K562 (cell line): Measurements from ENCODE around the gene RBFOX1. TPM values are rescaled to one million over a fixed set of nuclear protein-coding genes. Genes with fewer than 3 reads are reported as not detected.

Source experiments
- ATAC-seq: fragments of 200-7000 bp; cut with Tn5 transposase; 3 replicates; pipeline ENCODE4 v1.9.1; 2020; ENCODE audit warnings: moderate library complexity
- BruUV-seq: library from RNA; stranded (reverse); fragments of 400-500 nt; replicated peaks from 2 replicates; lab custom pipeline; 2021; lab: Mats Ljungman, UMichigan
- CTCF ChIA-PET: fragments of 300-600 bp; formaldehyde crosslinking; extraction: SDS; loops from one replicate; lab custom pipeline; 2021; ENCODE audit warnings: low intra/inter-chr PET ratio; lab: Yijun Ruan, JAX
- POLR2A ChIA-PET: fragments of 300-600, 350-650 bp; sonication (Branson Sonifier 250); formaldehyde crosslinking; extraction: SDS; loops from one replicate; lab custom pipeline; 2021; ENCODE audit warnings: antibody characterized with exemption, inconsistent platforms; lab: Yijun Ruan, JAX
- DNase-seq, 4 experiments: peaks; one replicate each; pipeline versions ENCODE4 v3.0.0 to v3.0.0-alpha.2; 2011 to 2018; ENCODE audit warnings: low spot score in 3 of 4, mixed read lengths in 3 of 4; ENCODE audit errors: extremely low read depth in 1 of 4
- FAIRE-seq: peaks from 2 replicates; lab custom pipeline; 2011; peaks lifted over from hg19 to GRCh38; lab: Jason Lieb, UNC
- H2AFZ ChIP-seq: 2 replicates; pipeline ENCODE4 v1.6.0; 2011; ENCODE audit warnings: low read depth, low read length, control low read depth, inconsistent platforms
- H3K27ac ChIP-seq: fragments of 200-600 bp; 3 replicates; pipeline ENCODE4 v1.8.0; 2011; ENCODE audit warnings: low read depth, mild to moderate bottlenecking, control low read depth, inconsistent platforms, low read length, moderate library complexity, mixed read lengths; ENCODE audit errors: extremely low read depth
- H3K27me3 ChIP-seq, 2 experiments: fragments of 300-600 bp in 1 of 2; 2 replicates in 1 of 2; 3 replicates in 1 of 2; pipeline versions ENCODE4 v1.6.0 to v1.8.0; 2011; ENCODE audit warnings: inconsistent platforms in 2 of 2, low read length in 2 of 2, mild to moderate bottlenecking in 1 of 2, mixed read lengths in 1 of 2, moderate library complexity in 1 of 2; ENCODE audit not compliant: control insufficient read depth in 2 of 2, insufficient read depth in 2 of 2
- H3K36me3 ChIP-seq: fragments of 300-600 bp; 3 replicates; pipeline ENCODE4 v1.8.0; 2011; ENCODE audit warnings: mild to moderate bottlenecking, low read length, inconsistent platforms; ENCODE audit not compliant: control insufficient read depth, insufficient read depth
- H3K4me1 ChIP-seq, 2 experiments: fragments of 200-600 bp in 1 of 2; replicated peaks in 1 of 2; 2 replicates in 1 of 2; 3 replicates in 1 of 2; pipeline versions ENCODE4 v1.5.1 to v1.8.0; 2011; ENCODE audit warnings: inconsistent platforms in 2 of 2, low read length in 2 of 2, mild to moderate bottlenecking in 1 of 2, mixed read lengths in 1 of 2, moderate library complexity in 1 of 2; ENCODE audit not compliant: control insufficient read depth in 2 of 2, insufficient read depth in 2 of 2
- H3K4me2 ChIP-seq: 2 replicates; pipeline ENCODE4 v1.6.1; 2011; ENCODE audit warnings: low read length, control low read depth, inconsistent platforms, mixed read lengths; ENCODE audit not compliant: insufficient read depth
- H3K4me3 ChIP-seq: fragments of 200-600 bp; sonication (generic), shearing (Covaris generic); 2 replicates; pipeline ENCODE4 v1.5.1; 2016; ENCODE audit warnings: control low read depth, inconsistent platforms
- H3K79me2 ChIP-seq: fragments of 200-600 bp; 3 replicates; pipeline ENCODE4 v1.8.0; 2011; ENCODE audit warnings: low read length, inconsistent platforms; ENCODE audit not compliant: control insufficient read depth, insufficient read depth
- H3K9ac ChIP-seq, 2 experiments: 2 replicates each; pipeline versions ENCODE4 v1.6.0 to v1.6.1; 2011; ENCODE audit warnings: low read depth in 2 of 2, low read length in 2 of 2, control low read depth in 1 of 2, inconsistent platforms in 1 of 2, mild to moderate bottlenecking in 1 of 2, mixed read lengths in 1 of 2; ENCODE audit not compliant: insufficient read depth in 1 of 2
- H3K9me1 ChIP-seq: one replicate; pipeline ENCODE4 v1.6.0; 2011; ENCODE audit warnings: inconsistent platforms, mild to moderate bottlenecking, low read length, moderate library complexity; ENCODE audit not compliant: control insufficient read depth, insufficient read depth
- H3K9me3 ChIP-seq: replicated peaks from 2 replicates; pipeline ENCODE4 v1.5.1; 2011; ENCODE audit warnings: low read depth, low read length, inconsistent platforms; ENCODE audit not compliant: control insufficient read depth, insufficient read depth
- H4K20me1 ChIP-seq: replicated peaks from 2 replicates; pipeline ENCODE4 v1.6.1; 2011; ENCODE audit warnings: low read length, inconsistent platforms, mixed read lengths; ENCODE audit not compliant: control insufficient read depth, insufficient read depth
- CXXC5 ChIP-seq: fragments of 250-450 bp; sonication (Bioruptor Pico); IDR thresholded peaks from 2 replicates; pipeline ENCODE4 v1.8.0; 2022; ENCODE audit warnings: inconsistent platforms, mild to moderate bottlenecking, moderate library complexity
- KHSRP ChIP-seq: fragments of 450-650 bp; IDR thresholded peaks from 2 replicates; pipeline ENCODE4 v1.6.1; 2017
- MXD1 ChIP-seq: fragments of 250-450 bp; sonication (Bioruptor Pico); IDR thresholded peaks from 2 replicates; pipeline ENCODE4 v1.8.0; 2021; ENCODE audit warnings: borderline replicate concordance, mild to moderate bottlenecking, moderate library complexity; ENCODE audit not compliant: poor library complexity, severe bottlenecking
- PCBP1 ChIP-seq: fragments of 200-400 bp; formaldehyde crosslinking; IDR thresholded peaks from 2 replicates; pipeline ENCODE4 v1.6.1; 2018; ENCODE audit warnings: mild to moderate bottlenecking, low read depth, low read length; ENCODE audit not compliant: poor library complexity, severe bottlenecking
- PHF20 ChIP-seq: fragments of 450-650 bp; IDR thresholded peaks from 2 replicates; pipeline ENCODE4 v1.6.1; 2018; ENCODE audit not compliant: partially characterized antibody
- POLR3A ChIP-seq: IDR thresholded peaks from 2 replicates; pipeline ENCODE4 v1.6.1; 2011; ENCODE audit warnings: borderline replicate concordance, mild to moderate bottlenecking, moderate library complexity; ENCODE audit not compliant: insufficient read length, insufficient read depth; ENCODE audit errors: extremely low read depth
- TARDBP ChIP-seq: fragments of 450-650 bp; IDR thresholded peaks from 2 replicates; pipeline ENCODE4 v1.6.1; 2016
- ZBTB12 ChIP-seq: fragments of 250-450 bp; sonication (Bioruptor Pico); IDR thresholded peaks from 2 replicates; pipeline ENCODE4 v1.4.0; 2020
- ZEB2 ChIP-seq: fragments of 450-650 bp; IDR thresholded peaks from 2 replicates; pipeline ENCODE4 v1.6.1; 2016
- ZFPM2 ChIP-seq: fragments of 250-450 bp; sonication (Bioruptor Pico); IDR thresholded peaks from 2 replicates; pipeline ENCODE4 v1.5.1; 2022; ENCODE audit warnings: mild to moderate bottlenecking
- ZNF134 ChIP-seq: fragments of 250-450 bp; sonication (Bioruptor Pico); conservative IDR thresholded peaks from 2 replicates; pipeline ENCODE4 v1.4.0; 2020
- ZNF324 ChIP-seq: fragments of 250-450 bp; sonication (Bioruptor Pico); IDR thresholded peaks from 2 replicates; pipeline ENCODE4 v1.4.0; 2020; ENCODE audit warnings: mild to moderate bottlenecking
- ZNF668 ChIP-seq: fragments of 250-450 bp; sonication (Bioruptor Pico); IDR thresholded peaks from 2 replicates; pipeline ENCODE4 v1.8.0; 2022; ENCODE audit warnings: mild to moderate bottlenecking, inconsistent platforms
- ZNF717 ChIP-seq: fragments of 250-450 bp; sonication (Bioruptor Pico); IDR thresholded peaks from 2 replicates; pipeline ENCODE4 v1.5.0; 2021
- WGBS: fragments of 100-300 bp; shearing (Covaris generic); methylation state at CpG from one replicate; pipeline ENCODE4 v1.1.6; 2016; ENCODE audit warnings: low coverage, mixed read lengths; ENCODE audit not compliant: insufficient coverage; ENCODE audit errors: missing lambda C conversion rate; 5-methylcytosine and 5-hydroxymethylcytosine counted together
- in situ Hi-C: fragments of 300-500 bp; cut with MboI; formaldehyde crosslinking; loops from 4 replicates; pipeline ENCODE4 v1.15.0; 2018; ENCODE audit warnings: inconsistent platforms, mixed read lengths
- intact Hi-C: fragments of 100-400 bp; cut with micrococcal nuclease; formaldehyde crosslinking; loops from 2 replicates; pipeline ENCODE4 v1.14.2; 2022
- polyA plus RNA-seq, 8 experiments: library from polyadenylated mRNA; depleted of rRNA in 4 of 8; stranded (reverse) in 5 of 8; unstranded in 3 of 8; fragments of >200 nt; fragmentation: Nextera tagmentation in 2 of 8; fragmentation: Illumina TruSeq in 1 of 8; extraction: Ambion mirVana in 2 of 8; extraction: Trizol in 1 of 8; gene quantifications; 2 replicates each; pipeline versions ENCODE4 v1.2.1 to v1.2.3, GENCODE V29; 2011 to 2014; ENCODE audit warnings: inconsistent platforms in 1 of 8, missing spikeins in 1 of 8
- total RNA-seq, 7 experiments: library from RNA; depleted of rRNA in 6 of 7; stranded (reverse); fragments of >200 nt in 6 of 7; fragmentation: Illumina TruSeq in 2 of 7; extraction: Trizol in 2 of 7; gene quantifications; 2 replicates each; pipeline versions ENCODE4 v1.2.1 to v1.2.3, GENCODE V29; 2011 to 2021; ENCODE audit warnings: low replicate concordance in 1 of 7
- TF ChIP-seq, protein P1 (sequence below): fragments of 250-450 bp; sonication (Bioruptor Pico); IDR thresholded peaks from 2 replicates; pipeline ENCODE4 v1.5.1; 2021; ENCODE audit warnings: mild to moderate bottlenecking
- TF ChIP-seq, protein P2 (sequence below), 2 experiments: fragments of 200-800 bp in 1 of 2; sonication (Bioruptor generic) in 1 of 2; sonication (generic) in 1 of 2; formaldehyde crosslinking in 1 of 2; IDR thresholded peaks in 1 of 2; conservative IDR thresholded peaks in 1 of 2; 2 replicates each; pipeline versions ENCODE4 v1.5.0 to v1.6.1; 2016 to 2020; ENCODE audit warnings: missing compliant biosample characterization in 1 of 2, missing genetic modification characterization in 1 of 2, missing genetic modification reagents in 1 of 2
- TF ChIP-seq, protein P3 (sequence below): IDR thresholded peaks from 2 replicates; pipeline ENCODE4 v1.6.1; 2012; ENCODE audit warnings: low read depth, low read length, improper control_type of control experiment, borderline replicate concordance

RBFOX1 gene
- total and polyA plus RNA-seq, 9 of the 15 experiments (the other 6 are each of a cell fraction or from before 2014, with no cell fraction given), result 0.03 TPM; not detected in 8

GRCh38 chr16:7450440-7450839 is 117.8 kb downstream of the RBFOX1 start:
- FAIRE-seq (no peak), ATAC-seq (no peak), DNase-seq (no peak)
- BruUV-seq, result no TSS peak
- H3K9me1 ChIP-seq, result no peaks in the 10 kb centered on the region
- H3K4me1 ChIP-seq, result no peaks in the 10 kb centered on the region
- H3K27ac ChIP-seq, result no peak overlapping the region
- TF ChIP-seq ZFPM2 (CRISPR knock-in tag) (no peak), KHSRP (no peak), MXD1 (CRISPR knock-in tag) (no peak), ZNF717 (no peak), ZEB2 (no peak), TARDBP (no peak), PHF20 (no peak), ZNF134 (no peak), PCBP1 (no peak), POLR3A (no peak), ZNF668 (CRISPR knock-in tag) (no peak), ZNF324 (CRISPR knock-in tag) (no peak), ZBTB12 (CRISPR knock-in tag) (no peak), CXXC5 (CRISPR knock-in tag) (no peak)
- TF ChIP-seq, protein P1, sequence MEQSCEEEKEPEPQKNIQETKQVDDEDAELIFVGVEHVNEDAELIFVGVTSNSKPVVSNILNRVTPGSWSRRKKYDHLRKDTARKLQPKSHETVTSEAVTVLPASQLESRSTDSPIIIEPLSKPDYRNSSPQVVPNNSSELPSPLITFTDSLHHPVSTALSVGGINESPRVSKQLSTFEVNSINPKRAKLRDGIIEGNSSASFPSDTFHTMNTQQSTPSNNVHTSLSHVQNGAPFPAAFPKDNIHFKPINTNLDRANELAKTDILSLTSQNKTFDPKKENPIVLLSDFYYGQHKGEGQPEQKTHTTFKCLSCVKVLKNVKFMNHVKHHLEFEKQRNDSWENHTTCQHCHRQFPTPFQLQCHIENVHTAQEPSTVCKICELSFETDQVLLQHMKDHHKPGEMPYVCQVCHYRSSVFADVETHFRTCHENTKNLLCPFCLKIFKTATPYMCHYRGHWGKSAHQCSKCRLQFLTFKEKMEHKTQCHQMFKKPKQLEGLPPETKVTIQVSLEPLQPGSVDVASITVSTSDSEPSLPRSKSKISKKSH (CRISPR knock-in tag), result no peak
- TF ChIP-seq, protein P2, sequence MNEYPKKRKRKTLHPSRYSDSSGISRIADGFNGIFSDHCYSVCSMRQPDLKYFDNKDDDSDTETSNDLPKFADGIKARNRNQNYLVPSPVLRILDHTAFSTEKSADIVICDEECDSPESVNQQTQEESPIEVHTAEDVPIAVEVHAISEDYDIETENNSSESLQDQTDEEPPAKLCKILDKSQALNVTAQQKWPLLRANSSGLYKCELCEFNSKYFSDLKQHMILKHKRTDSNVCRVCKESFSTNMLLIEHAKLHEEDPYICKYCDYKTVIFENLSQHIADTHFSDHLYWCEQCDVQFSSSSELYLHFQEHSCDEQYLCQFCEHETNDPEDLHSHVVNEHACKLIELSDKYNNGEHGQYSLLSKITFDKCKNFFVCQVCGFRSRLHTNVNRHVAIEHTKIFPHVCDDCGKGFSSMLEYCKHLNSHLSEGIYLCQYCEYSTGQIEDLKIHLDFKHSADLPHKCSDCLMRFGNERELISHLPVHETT (CRISPR knock-in tag; conservative IDR thresholded peaks at IDR 0.05 in 1 of 2, IDR thresholded peaks at IDR 0.05 in 1 of 2), result no peak
- TF ChIP-seq, protein P3, sequence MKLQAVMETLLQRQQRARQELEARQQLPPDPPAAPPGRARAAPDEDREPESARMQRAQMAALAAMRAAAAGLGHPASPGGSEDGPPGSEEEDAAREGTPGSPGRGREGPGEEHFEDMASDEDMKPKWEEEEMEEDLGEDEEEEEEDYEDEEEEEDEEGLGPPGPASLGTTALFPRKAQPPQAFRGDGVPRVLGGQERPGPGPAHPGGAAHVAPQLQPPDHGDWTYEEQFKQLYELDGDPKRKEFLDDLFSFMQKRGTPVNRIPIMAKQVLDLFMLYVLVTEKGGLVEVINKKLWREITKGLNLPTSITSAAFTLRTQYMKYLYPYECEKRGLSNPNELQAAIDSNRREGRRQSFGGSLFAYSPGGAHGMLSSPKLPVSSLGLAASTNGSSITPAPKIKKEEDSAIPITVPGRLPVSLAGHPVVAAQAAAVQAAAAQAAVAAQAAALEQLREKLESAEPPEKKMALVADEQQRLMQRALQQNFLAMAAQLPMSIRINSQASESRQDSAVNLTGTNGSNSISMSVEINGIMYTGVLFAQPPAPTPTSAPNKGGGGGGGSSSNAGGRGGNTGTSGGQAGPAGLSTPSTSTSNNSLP, result no peak
- no peaks in the 10 kb centered on the region for H3K79me2 ChIP-seq
- CTCF ChIA-PET, result no interaction called here
- WGBS, result 0% methylated on average over 7 of the region's 7 CpGs
- H4K20me1 ChIP-seq, result no peaks in the 10 kb centered on the region
- in situ Hi-C loops (no loop called here), intact Hi-C loops (no loop called here)
- H3K9me3 ChIP-seq, result no peaks in the 10 kb centered on the region
- H3K4me3 ChIP-seq, result no peak overlapping the region
- H3K36me3 ChIP-seq, result no peaks in the 10 kb centered on the region
- peaks cover 0 to 6% of the 10 kb centered on the region in 2 experiments; a peak in 1 of 5 replicates for H3K27me3 ChIP-seq
- no peak overlapping the region for H3K9ac ChIP-seq
- H2AFZ ChIP-seq, result no peak overlapping the region
- no peak overlapping the region for H3K4me2 ChIP-seq
- POLR2A ChIA-PET, result no interaction called here
